HG03108 (cell line): ENCODE data around the gene CYB561.

Source experiments
- ATAC-seq: cut with Tn5 transposase; IDR thresholded peaks from one replicate; pipeline ENCODE4 v1.9.1; 2021; ENCODE audit warnings: moderate library complexity; ENCODE audit not compliant: unreplicated experiment

Gene CYB561

DNA sequence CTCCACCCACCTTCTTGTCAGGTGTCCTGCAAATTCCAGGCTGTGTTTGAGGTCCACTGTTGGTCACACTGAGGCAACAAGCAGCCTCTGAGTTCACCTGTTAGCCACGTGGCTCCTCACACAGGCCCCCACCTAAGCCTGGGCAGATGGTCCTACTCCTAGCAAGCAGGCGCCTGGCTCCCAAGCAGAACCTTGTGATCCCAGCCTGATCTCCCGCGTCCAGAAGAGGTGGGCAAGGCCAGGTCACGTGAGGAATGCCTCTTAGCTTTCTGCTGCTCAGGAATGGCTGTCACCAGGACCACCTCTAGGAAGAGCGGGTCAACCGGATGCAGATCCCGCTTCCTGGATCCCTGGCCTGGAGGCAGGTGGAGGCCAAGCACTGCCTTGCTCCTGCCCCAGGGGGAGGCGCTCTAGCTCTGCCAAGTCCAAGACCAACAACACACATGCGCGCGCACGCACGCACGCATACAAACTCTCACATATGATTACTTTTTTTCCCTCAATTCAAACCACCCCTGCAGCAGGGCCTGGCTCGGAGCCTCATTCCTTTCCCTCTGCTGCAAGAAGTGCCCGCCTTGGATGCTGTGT, 9.5 kb downstream of the CYB561 start:
- ATAC-seq = no peak

DNA sequence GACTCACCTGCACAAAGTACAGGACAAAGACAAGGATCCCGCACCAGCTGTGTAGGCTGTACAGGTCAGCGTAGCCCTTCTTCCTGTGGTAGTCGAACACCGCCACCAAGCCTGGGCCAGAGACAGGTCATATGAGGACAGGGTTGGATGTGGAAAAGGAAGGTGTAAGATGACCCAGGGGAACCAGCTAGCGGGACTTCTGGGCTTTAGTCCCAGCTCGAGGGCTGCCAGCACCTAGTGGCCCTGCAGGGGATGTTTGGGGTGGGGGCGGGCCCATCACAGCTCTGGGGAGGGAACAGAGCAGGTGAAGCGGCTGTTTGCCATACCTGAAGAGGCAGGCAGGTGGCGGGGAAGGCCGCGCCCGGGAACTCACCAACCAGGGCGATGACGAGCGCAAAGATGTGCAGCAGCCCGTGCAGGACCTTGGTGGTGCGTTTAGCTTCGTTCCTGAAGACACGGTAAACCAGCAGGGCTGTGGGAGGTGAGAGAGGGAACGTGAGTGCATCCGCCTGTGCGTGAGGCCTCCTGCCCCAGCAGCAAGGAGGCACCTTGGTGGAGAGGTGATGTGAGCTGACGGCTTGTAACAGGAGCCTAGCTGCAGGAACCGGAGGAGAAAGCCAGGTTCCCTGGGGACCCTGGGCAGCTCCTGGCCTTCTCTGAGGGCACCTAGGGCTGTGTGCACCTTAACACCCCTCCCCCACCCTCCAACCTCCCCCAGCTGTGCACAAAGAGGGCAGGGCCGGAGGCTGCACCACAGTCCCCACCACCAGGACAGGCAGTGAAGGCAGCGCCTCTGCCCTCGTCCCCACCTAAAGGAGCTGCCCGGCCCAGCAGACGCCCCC, 10.2 kb downstream of the CYB561 start:
- no peak for ATAC-seq

DNA sequence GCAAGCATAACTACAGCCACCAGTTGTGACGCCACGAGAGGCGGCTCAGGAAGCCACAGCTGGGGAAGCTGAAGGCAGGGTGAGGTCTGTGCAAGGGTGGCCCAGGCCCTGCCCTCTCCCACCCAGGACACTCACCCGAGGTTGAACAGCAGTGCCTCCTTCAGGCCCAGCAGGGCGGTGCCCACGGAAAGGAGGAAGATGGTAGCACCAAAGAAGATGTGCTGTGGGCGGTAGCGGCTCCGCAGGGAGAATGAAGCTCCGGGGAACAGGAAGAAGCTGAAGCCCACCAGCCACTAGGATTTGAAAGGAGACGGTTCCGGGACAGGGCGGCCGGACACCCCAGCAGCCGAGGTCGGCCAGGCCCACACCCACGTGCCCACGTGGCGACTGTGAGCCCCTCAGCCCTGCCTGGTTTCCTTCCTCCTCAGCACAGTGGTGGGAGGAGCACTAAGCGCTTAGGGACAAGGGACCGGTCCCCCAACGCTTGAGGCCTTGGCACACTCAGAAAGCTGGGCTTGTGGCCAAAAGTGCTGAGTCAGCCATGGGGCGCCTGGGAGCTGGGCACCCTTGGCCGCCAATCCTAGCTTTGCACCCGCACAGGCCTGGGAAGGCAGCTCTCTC, 11.0 kb downstream of the CYB561 start:
- no peak for ATAC-seq

DNA sequence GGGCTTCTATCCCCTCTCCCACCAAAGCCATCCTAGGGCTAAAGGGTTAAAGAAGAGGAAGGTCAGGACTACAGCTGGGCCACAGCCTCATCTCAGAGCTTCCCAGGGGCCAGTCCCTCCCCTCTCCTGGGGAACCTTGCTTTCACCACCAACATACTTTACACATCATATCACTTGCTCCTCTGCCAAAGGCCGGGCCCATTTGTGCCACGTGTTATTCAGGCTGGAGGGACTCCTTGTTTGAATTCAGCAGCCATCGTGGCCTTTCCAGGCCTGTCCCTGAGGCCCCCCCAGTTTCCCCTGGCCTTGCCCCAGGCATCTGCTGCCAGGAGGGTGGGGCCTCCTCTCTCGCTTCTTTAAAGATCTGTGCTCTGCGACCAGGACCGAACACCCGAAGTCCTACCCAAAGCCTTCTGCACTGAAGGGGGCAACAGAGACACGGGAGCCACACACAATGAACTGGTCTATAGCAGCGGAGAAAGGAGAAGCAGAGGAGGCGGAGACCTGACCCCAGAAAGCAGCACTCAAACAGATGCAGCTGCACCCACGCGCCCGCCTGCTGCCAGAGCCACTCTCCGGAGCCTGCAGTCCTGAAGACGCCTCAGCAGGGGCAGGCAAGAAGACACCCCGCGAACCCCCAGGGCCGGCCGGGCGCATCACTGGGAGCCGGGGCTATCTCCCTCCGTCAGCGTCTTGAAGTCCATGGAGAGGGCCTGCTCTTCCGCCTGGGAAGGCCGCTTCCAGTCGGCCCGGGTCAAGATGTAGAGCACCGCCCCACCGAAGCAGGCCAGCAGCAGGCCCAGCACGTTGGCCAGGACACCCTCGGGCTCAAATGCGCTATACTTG, 12.1 kb downstream of the CYB561 start:
- ATAC-seq = no peak

DNA sequence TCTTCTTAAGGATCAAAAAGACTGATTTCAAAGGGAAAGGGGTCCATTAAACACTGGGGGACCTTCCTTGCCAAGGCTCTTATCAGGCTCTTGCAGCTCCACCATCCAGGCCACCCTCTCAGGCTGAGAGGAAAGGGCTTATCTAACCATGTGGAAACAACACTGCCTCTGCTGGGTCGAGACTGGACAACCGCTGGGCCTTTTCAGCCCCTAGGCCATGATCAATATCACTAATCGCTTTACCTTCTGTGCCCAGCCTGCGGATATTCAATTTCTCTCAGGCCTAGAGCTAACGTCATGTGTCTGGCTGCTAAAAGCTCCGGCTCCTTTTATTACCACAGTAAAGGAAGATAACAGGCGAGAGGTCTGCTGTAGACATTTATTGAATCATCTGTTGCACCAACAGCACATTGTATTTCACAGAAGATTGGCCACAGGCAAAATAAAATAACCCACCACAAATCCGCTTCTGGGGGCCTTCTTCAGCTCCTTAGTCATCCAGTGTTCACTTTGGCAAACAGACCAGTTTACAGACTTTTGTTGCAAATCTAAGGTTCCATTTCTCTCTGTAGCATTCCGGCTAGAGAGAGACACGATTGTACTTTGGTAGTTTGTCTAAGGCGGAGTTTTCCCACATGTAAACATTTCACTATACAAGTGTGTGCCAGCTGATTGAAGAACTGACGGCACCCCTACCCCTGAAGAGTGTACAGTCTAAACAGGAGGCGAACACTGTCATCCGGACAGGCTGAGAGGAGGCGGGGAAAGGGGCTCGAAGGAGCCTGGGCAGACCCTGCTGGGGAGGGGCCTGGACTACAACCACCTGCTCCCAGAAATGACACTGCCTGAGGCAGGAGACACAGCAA, 13.9 kb downstream of the CYB561 start:
- ATAC-seq = no peak

DNA sequence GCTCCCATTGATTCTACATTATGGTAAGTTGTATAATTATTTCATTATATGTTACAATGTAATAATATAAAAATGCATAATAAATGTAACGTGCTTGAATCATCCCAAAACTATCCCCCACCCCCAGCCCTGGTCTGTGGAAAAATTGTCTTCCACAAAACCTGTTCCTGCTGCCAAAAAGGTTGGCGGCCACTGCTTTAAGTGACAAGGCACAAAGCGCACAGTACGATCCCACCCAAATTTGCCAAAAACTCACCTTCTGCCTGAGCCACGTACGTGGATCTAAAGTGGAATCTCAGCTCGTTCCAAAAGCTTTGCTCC, 14.5 kb downstream of the CYB561 start:
- ATAC-seq = no peak

DNA sequence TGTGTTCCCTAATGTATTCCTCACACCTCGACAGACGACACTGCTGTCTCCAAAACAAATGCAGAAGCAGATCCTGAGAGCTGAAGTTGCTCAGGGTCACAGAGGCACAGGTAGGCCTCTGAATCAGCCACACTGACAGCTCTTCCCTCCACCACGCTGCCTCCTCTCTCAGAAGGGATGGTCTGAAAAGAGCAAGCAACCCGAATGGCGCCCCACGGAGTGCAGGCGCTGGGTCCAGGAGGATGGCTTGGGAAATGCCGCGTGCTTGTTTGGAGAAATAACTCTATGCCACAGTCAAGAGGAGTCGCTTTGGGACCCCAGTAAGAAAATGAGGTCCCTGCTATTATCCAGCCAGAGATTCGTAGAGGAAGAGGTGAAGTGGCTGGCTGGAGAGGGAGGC, 15.9 kb downstream of the CYB561 start:
- no peak for ATAC-seq

DNA sequence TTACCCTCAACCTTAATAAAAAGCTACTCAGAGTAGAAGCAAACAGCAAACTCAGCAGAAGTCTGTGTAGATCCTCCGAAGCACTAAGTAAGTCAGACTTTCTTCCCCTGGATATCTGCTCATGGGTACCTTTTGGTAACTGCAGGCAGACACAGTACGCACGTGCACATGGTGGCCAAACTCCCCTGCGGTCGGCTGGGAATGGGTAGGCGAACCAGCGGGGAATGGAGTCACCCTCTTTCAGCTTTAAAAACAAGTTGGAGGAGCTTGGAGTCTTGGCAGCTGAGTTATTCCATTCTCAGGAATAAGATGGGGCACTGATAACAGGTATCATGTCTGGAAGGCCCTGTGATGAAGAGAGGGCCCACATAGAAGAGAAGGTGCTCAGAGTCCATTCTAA, 16.3 kb downstream of the CYB561 start:
- ATAC-seq = no peak

DNA sequence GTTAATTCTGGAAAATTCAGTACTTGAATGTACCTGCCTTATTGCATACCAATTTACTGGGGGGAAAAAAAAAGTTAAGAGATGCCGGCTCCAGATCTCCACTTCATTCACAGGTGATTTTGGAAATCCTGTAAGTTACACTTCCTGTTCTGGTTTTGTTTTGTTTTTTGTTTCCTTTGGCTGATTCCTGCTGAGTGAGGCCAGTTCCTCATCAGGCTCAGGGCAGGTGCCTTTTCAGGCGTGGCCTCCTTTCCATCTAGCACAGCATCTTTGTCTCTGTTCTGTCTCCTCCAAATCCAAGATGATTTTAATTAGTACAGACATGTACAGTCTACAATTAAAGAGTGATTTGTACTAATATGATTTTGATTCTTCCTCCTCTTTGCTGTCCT, 19.2 kb downstream of the CYB561 start:
- ATAC-seq = no peak

DNA sequence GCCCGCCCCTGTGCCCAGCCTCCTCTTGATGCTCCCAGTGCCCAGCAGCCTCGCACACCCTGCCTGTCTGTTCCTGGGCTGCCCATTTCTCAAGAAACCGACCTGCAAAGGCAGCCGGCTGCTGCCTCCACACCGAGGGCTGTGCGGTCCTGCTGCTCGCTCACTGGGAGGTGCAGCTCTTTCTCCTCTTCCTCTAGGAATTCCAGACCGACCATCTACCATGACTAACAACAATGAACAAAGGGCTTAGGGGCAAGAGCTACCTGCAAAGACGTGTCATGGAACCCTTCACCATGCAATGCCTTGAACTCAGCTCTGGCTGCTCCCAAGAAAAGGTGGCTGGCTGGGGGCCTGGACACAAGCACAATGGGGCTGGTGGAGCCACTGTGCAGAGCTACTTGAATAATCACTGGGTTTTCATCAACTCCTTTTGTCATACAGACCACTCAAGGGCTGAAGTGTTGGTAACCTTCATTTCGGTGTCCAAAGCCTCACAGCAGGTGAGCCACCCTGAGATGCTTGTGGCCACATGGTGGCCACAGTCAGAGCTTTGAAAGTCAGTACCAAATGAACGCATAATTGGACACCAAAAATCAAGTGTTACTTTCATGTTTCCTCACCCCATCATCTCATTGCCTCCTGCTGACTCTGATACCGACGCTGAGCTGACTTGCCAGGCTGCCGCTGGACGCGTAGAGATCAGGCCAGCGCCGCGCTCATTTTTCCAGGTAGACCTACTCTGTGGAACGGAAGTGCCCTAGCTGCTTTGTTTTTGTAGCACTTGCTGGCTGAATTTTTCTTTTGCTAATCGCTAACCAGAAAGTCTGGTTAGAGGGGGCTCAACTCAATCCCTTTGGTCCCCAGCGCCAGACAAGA, 19.8 kb downstream of the CYB561 start:
- ATAC-seq = no peak

DNA sequence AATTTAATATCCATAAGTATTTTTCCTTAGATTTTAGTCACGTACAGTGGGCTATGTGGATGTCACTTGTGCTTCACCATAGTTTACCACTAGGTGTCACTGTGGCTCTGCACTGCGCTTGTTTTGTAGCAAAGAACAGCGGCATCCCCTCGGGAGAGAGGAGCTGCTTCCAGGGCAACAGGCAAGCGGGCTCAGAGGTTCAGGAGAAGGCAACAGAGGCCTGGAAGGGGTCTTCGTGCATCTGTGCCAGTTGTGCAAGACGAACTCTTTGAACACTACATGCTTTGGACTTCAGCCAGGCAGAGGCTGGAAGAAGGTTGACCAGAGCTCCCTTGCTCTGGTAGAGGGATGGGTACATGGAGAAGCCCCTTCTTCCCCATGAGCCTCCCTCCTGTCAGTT, 20.6 kb downstream of the CYB561 start:
- no peak for ATAC-seq

DNA sequence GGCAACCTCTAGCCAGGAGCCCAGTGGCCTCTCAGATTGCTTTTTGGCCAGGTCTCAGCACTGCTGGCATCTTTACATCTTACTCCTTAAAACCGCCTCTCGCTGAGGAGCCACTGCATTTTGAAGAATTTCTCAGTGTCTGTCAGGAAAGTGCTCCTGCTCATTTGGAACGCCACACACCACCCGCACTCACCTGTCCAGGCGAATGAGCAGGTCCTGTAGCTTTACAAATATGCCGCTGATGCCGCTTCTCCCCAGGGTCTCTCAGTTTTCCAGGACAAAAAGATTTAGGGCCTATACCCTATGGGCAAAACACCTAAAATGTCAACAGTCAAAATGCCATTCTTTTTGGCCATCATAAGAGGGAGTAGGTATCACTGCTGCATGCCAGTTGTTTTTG, 22.1 kb downstream of the CYB561 start:
- ATAC-seq = no peak

DNA sequence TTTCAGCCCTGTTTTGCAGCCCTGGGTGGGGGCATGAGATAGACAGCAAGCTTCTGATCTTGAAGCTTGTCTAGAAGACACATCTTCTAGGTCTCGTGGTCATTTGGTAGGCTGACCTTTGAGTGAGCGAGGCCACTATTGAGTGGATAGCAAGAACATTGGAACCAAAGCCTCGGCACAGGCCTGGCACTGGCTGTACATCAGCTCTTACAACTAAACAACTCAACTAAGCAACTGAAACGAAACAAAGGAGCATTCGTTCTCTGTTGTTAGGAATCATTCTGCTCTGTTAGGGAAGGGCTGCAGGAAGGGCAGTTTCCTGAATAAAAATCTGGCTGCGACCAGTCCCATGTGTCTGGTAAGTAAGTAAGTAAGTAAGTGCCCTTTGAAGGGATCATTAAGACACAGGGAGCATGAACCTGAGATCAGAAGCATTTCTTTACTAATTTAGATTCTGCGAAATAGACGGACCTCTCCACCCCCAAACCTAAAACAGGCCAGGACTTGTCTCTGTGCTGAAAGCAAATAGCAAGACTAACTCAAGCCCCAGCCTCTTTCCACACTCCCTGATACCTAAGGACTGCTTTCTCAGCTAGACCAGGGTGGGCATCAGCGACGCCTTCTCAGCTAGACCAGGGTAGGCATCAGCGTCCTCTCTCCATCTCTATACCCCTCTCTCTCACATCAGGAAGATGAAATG, 22.7 kb downstream of the CYB561 start:
- no peak for ATAC-seq

DNA sequence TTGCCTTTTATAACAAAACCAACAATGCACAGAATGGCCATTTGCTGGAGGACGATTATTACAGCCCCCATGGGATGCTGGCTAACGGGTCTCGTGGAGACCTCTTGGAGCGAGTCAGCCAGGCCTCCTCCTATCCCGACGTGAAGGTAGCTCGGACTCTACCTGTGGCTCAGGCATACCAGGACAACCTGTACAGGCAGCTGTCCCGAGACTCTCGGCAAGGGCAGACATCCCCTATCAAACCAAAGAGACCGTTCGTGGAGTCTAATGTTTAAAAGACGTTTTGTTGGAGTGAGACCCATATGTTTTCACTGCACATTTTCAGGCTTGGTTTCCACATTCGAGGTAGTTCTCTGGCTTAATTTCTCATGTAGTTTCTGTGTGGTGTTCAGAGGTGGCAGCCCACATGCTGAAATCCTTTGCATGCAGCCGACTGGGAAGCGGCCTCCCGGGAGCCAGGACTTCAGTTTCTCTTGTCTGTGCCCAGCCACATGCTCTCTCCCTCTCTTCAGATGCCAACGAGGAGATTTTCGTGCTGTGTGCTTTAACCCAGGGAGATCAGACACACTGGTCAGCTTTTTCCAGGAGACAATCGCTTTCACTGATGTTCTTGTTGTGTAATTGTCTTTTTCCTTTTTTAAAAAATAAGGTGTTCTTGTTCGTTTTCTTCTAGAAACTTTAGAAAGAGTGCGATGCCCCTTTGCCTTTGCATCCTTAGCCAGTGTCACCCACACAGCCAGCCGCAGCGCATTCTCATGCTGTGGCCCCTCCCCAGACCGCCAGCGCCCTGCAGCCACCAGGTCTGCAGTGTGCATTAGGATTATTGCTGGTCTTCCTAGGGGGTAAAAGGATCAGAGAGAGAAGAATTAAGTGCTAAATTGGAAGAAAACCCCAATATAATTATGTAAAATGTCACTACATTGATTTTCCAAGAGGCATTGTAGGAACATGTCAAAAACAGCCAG, 24.1 kb downstream of the CYB561 start:
- no peak for ATAC-seq

DNA sequence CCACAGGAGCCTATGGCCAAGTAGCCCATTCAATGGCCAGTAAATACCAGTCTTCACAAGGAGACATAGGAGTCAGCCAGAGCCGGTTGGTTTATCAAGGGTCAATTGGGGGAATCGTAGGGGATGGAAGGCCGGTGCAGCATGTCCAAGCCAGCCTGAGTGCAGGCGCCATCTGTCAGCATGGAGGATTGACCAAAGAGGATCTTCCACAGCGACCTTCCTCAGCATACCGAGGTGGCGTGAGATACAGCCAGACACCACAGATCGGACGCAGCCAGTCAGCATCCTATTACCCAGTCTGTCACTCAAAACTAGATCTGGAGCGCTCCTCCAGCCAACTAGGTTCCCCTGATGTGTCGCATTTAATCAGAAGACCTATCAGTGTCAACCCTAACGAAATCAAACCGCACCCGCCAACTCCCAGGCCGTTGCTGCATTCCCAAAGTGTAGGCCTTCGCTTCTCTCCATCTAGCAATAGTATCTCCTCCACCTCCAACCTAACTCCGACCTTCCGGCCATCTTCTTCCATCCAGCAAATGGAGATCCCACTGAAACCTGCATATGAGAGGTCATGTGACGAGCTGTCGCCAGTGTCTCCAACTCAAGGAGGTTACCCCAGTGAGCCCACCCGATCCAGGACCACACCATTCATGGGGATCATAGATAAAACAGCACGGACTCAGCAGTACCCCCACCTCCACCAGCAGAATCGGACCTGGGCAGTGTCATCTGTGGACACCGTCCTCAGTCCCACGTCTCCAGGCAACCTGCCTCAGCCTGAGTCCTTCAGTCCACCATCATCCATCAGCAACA, 25.0 kb downstream of the CYB561 start:
- no peak for ATAC-seq

DNA sequence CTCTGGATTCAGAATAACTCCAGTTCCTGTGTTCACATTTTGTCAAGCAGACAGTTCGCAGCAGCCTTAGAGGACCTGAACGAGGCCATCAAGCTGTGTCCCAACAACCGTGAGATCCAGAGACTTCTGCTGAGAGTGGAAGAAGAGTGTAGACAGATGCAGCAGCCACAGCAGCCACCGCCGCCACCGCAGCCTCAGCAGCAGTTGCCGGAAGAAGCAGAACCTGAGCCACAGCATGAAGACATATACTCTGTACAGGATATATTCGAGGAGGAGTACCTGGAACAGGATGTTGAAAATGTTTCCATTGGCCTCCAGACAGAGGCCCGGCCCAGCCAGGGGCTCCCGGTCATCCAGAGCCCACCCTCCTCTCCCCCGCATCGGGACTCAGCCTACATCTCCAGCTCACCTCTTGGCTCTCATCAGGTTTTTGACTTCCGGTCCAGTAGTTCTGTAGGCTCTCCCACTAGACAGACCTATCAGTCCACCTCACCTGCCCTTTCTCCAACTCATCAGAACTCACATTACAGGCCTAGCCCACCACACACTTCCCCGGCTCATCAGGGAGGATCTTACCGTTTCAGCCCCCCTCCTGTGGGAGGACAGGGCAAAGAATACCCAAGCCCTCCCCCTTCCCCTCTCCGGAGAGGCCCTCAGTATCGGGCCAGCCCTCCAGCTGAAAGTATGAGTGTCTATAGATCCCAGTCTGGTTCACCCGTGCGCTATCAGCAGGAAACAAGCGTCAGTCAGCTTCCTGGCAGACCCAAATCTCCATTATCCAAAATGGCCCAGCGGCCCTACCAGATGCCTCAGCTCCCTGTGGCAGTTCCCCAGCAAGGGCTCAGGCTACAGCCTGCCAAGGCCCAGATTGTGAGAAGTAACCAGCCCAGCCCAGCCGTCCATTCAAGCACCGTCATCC, 25.9 kb downstream of the CYB561 start:
- ATAC-seq = no peak
